Tongue (tissue), 1 donor: ENCODE results near the gene TADA2B. TPM values are rescaled to one million over a fixed set of nuclear protein-coding genes. Genes with fewer than 3 reads are reported as not detected.

Experiments
- total RNA-seq: library from RNA; depleted of rRNA; stranded (reverse); fragments of >200 nt; gene quantifications from one replicate; pipeline ENCODE4 v1.2.3, GENCODE V29; 2014

TADA2B gene
- total RNA-seq, 1 donor from 2014 or later: 27.4 TPM

Other genes with a start within 250 kb of the TADA2B start
- 57.1 TPM for gene TBC1D14, start 133.5 kb upstream of the TADA2B start, total RNA-seq
- gene GRPEL1, start 24.7 kb downstream of the TADA2B start, total RNA-seq: 15.1 TPM
- gene SORCS2, start 149.2 kb downstream of the TADA2B start, total RNA-seq: 13.4 TPM